Stimulated activated CD4-positive, alpha-beta T cell treated with anti-CD3 and anti-CD28 coated beads, Interleukin-1b, Interleukin-23, amount 100 ng/mL, for 24 hours (primary cell): ENCODE data around the gene TAGLN.

ENCODE experiments used
- DNase-seq, 4 experiments: peaks; one replicate each; pipeline ENCODE4 v3.0.0-alpha.2; 2020; ENCODE audit warnings: low read depth in 4 of 4, low spot score in 1 of 4

The TAGLN gene

GRCh38 chr11:117212697-117213355, 13.7 kb downstream of the TAGLN start:
- DNase-seq = no peak

DNA sequence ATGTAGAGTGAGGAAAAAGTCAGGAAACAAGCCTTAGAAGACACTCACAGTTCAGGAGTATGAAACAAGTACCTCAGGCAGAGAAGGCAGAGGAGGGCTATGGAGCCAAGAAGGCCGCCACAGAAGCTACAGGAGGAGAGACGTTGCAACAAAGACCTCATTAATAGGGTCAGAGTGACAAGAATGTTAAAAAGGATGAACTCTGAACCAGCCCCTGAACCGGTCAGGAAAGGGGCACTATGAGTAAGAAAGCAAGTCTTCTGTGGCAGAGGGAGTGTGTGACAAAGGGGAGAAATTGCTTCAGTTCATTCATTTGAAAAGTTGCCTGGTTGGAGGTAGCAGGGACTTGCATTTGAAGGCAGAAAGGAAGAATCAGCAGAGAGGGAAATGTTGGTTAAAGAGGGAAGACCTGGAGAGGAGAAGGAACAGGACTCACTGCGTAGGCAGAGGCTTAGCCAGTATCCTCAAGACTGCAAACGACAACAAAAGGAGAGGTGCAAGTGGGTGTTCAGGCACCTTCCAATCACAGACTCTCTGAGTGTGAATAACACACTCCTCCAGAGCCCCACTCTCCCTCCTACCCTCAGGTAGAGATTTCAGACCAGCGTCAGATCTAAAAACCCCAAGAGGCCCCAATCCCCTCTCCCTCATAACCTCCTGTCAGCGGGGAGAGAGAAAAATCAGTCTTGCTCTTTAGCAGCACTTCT, 15.4 kb downstream of the TAGLN start:
- no peak for DNase-seq

DNA sequence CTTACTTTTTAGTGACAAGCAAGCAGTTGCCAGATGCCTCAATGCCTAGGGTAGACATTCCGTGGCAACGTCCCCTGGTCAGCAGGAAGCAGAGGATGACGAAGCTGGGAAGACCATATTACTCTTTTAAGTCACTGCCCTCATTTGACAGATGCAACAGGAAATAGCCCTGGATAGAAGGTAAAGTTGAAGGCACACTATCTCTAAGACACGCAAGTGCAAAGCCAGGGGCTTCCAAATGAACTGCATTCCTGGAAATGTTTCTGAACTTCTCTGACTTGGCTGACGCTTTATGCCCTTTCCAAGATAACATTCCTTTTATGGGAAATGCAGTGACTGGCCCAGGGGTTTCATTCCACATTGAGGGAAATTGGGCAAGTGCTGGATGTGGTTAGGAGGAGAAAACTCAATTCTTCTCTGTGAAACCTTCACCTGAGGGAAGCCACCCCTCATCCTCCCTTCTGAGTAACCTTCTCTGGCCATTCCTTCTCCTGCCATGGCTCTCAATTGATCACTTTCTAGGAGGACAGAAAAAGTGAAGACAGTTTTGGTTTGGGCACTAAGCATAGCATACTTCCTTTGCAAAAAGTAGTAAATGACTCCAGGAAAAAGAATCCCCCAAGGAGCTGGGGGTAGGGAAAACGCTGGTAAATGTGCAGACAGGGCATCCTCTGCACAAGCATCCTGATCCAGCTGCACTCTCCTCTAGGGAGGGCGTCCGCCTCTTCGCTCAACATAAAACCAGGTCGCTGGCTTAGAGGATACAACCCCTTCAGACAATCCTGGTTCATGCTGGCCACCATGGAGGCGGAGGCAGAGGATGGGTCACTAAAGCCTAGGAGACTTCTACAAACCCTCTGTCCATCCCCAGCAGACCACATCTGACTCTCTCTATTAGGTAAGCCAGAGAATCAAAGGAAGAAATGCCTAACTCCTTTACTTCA, 18.2 kb downstream of the TAGLN start:
- DNase-seq = no peak

DNA sequence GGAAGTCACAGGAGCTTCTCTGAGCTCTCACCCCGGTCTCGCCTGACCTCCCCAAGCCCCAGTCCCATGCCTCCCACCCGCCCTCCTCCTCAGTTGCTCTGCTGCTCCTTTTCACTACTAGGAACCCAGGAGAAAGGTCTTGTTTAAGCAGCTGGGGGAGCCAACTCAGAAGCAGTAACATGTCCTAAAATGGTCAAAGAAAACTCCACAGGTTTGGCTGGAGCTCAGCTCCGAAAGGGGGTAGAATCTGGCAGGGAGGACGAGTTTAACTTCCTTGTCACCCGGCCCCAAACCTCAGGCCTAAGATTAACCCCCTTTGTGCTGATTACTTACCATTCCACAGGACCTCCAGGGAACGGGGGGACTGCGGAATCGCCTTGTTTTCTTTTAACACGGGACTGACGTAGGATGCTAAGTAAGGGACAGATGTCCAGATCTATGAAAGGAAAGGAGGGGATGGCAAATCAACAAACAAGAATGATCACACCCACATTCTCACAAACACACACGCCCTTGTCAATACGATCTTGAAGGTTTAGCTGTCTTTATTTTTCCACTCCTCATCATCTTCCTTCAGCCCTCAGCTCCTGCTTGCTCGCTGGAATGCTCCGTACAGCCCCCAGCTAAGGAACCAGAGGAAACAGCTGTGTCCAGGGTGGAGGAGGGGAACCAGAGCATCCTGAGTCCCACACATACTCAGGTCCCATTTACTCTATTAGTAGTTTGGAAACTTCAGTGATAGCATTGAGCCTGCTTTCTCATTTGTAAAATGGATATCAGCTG, 19.2 kb downstream of the TAGLN start:
- DNase-seq = no peak

GRCh38 chr11:117219001-117219400, 19.8 kb downstream of the TAGLN start:
- DNase-seq = no peak

DNA sequence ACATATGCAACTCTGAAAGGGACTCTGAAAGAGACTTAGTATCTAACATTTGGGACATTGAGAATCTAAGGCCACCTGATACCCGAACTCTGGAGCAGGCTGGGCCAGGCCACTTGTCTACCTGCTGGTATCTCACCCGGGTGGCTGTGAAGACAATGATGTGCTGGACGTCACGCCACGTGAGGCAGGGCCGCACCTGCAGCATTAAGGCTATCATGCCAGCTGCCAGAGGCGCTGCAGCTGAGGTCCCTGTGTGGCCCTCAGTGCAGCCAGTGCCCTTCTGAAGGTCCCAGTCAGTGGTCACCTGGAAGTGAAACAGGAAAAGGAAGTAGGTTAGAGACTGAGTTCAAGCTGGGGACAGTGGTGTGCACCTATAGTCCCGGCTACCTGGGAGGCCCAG, 20.3 kb downstream of the TAGLN start:
- DNase-seq = no peak

GRCh38 chr11:117219995-117220394, 20.8 kb downstream of the TAGLN start:
- no peak for DNase-seq

DNA sequence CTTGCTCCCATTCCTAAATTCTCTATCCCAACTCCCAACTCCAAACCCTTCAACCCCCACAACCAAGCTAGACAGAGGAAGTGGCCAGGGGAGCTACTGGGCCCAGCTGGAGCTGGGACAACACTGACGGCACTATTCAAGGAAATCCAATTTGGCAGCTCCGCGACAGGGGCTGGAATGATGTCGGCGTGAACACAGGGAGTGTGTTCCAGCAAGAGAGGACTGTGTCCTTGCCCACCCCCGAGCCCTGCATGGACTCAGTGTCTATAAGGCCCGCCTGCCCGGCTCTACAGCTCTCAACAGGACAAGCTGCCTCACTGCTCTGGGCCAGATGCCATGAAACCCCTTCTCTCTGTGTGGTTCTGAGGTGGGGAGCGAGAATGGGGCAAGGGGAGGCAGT, 21.4 kb downstream of the TAGLN start:
- no peak for DNase-seq

- no peak for DNase-seq
Observed at GRCh38 chr11:117220999-117221774, 22.0 kb downstream of the TAGLN start.

DNA sequence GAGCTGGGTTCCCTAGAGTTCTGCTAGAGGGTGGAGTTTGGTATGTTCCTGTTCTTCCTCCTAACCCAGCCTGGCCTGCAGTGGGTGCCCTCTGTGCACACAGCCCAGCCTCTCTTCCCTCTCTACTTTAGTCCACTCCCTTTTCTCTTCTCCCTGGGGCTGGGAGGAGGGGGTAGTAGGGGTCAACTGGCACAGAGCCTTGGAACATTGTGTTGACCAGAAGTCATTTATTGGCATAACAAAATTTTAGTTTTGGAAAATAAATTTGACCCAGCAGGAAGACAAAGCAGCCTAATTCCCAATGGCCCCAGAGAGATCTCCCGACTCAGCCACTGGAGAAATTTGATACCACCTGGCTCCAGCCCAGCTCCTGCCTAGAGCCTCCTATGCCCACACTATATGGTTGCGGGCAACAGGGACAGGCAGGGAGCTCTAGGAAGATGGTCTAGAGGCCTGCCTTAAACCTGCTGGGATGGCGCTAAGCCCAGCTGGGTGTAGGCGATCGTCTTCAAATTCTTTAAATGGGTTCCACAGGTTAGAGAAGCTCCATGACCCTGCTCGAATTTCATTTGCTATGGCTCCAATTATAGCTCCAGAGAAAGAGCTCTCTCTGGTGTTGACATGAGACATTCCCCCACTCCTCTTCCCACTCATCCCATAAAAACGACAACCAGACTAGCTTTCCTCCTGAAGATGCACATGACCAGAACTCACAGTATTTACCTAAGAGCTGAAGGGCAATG, 22.8 kb downstream of the TAGLN start:
- DNase-seq = no peak

DNA sequence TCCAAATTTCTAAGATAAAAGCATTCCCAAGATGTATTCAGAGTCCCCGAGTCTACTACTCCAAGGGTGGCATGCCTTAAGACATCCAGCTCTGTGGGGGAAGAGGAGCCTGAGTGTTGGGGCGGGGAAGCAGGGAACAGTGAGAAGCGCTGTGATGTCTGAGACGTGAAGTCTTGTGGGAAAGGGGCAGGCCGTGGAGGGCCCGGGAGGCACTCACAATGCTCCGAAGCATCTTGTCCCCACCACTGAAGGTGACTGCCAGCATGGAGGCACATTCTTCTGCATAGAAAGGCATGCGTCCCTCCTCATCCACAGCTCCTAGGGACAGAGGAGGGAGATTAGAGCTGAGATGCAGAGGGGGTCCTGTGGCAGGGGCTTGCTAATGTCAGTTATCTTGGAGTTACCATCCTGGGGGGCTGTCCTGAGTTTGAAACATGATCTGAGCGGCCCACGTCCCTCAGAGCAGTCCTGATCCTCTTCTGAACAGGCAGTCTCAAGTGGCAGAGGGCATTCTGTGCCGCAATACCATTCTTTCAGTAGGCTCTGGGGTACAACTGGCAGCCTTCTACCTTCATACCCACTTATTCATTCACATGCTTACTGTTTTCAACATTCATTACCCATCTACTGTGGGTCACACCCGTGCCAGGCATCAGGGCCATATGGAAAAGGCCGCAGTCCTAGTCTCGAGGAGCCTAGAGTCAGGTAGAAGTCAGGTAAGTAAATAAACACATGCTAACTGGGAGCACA, 24.0 kb downstream of the TAGLN start:
- no peak for DNase-seq

- no peak for DNase-seq
Observed at GRCh38 chr11:117223741-117224689, 24.8 kb downstream of the TAGLN start.

DNA sequence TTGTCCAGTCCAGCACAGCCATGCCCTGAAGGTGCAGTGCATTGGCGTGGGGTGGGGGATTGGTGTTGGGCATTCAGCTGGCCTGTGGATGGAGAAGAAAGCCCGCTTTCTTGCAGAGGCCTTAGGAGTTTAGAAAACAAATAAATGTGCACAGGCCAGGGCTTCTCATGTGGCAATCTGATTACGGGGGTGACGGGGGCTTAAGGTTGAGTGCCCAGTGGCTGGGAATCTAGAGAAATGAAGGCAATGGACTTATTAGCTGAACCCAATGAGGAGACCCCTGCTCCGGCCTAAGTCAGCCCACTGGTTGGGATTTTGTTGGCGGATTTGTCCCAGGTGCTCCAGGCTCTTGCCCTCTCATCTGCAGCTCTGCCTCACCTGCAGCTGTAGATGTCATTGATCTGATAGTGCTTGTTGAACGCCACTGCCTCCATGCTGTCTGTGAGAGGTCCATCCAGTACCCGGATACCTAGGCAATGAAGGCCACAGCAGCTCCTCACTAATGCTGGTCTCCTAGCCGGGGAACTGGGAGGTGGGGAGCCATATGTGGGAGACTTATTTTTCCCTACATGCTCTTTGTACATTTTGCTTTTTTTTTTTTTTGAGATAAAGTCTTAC, 26.5 kb downstream of the TAGLN start:
- DNase-seq = no peak

GRCh38 chr11:117226388-117227385, 27.5 kb downstream of the TAGLN start:
- DNase-seq = peak in 1 of 4 experiments; percentile 23

DNA sequence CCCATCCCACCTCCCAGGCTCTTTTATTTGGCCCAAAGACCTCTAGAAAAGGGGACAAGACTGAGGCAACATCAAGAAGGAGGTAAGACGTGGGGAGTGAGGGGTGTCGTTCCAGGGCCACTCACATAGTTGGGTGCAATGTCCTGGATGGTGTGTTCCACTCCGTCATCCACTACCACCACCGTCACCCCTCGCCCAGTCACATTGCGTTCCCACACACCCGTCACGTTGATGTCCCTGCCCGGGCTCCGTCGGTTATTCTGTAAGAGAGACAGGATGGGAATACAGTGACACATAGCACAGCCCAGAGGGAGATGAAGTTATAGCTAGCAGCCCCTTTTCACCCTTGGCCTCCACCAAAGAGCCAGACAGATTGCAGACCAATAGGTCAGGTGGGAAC, 28.9 kb downstream of the TAGLN start:
- DNase-seq = no peak

DNA sequence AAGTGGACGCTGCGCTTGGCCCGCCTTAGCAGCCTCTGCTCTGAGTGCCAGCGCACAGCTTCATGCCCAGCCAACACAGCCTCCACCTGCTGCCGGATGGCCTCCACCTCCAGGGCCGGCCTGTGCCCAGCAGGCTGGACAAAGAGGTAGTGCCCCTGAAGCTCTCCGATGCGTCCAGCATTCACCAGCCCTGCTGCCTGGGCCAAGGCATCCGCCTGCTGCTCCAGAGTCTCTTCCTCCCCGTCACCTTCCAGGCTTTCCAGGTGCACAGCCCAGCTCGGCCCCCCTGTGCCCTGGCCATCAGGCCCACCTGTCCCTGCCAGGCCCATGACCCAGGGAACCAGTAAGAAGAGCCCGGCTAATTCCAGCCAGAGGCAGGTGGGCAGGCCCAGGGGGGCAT, 30.2 kb downstream of the TAGLN start:
- DNase-seq = no peak
